ENCODE measurements around the gene TMEM191B.
"Not testable (repeated sequence)": the region's sequence is repeated elsewhere in the genome, so short reads cannot be mapped to it uniquely, and the experiment has no call there.

TMEM191B gene

GRCh38 chr22:18527752-18528596 lies at the start of gene TMEM191B:
Gene TMEM191B (plus strand): TSS chr22:18527802. CDS start chr22:18527981, 179 bp downstream.
- not testable (repeated sequence) for DNase-seq

- DNase-seq = not testable (repeated sequence)
Measured at GRCh38 chr22:18496227-18496626, 31.4 kb upstream of the TMEM191B start.

- not testable (repeated sequence) for DNase-seq
Measured at GRCh38 chr22:18511327-18511726, 16.3 kb upstream of the TMEM191B start.

GRCh38 chr22:18512378-18512777 lies 15.2 kb upstream of the TMEM191B start:
- not testable (repeated sequence) for DNase-seq

GRCh38 chr22:18513454-18513853 lies 14.1 kb upstream of the TMEM191B start:
- not testable (repeated sequence) for DNase-seq

- DNase-seq = not testable (repeated sequence)
Measured at GRCh38 chr22:18518061-18518460, 9.5 kb upstream of the TMEM191B start, which contains the start of gene GGTLC3. Gene GGTLC3 (minus strand): TSS chr22:18518161. CDS start chr22:18517897, 264 bp downstream.

GRCh38 chr22:18522762-18523161 lies 4.8 kb upstream of the TMEM191B start:
- not testable (repeated sequence) for DNase-seq

- DNase-seq = not testable (repeated sequence)
Measured at GRCh38 chr22:18523328-18523727, 4.3 kb upstream of the TMEM191B start.

GRCh38 chr22:18528597-18529415 lies 1.2 kb downstream of the TMEM191B start:
- not testable (repeated sequence) for DNase-seq

- not testable (repeated sequence) for DNase-seq
Measured at GRCh38 chr22:18529416-18530145, 2.0 kb downstream of the TMEM191B start.

GRCh38 chr22:18533633-18534032 lies 6.0 kb downstream of the TMEM191B start:
- not testable (repeated sequence) for DNase-seq

- DNase-seq = not testable (repeated sequence)
Measured at GRCh38 chr22:18534315-18534714, 6.7 kb downstream of the TMEM191B start.

- DNase-seq = not testable (repeated sequence)
Measured at GRCh38 chr22:18539994-18540393, 12.4 kb downstream of the TMEM191B start.

GRCh38 chr22:18543400-18543799 lies 15.8 kb downstream of the TMEM191B start:
- not testable (repeated sequence) for DNase-seq

GRCh38 chr22:18544615-18545014 lies 17.0 kb downstream of the TMEM191B start:
- not testable (repeated sequence) for DNase-seq

- not testable (repeated sequence) for DNase-seq
Measured at GRCh38 chr22:18549458-18550179, 22.0 kb downstream of the TMEM191B start.

GRCh38 chr22:18551046-18551445 lies 23.4 kb downstream of the TMEM191B start:
- not testable (repeated sequence) for DNase-seq

GRCh38 chr22:18552839-18553597 lies 25.4 kb downstream of the TMEM191B start:
- DNase-seq = not testable (repeated sequence)

GRCh38 chr22:18554280-18555256 lies 27.0 kb downstream of the TMEM191B start:
- not testable (repeated sequence) for DNase-seq

GRCh38 chr22:18558516-18558915 lies 30.9 kb downstream of the TMEM191B start:
- not testable (repeated sequence) for DNase-seq

Data from SHP77 treated with DMSO at 0.1 percent for 48 hours (cell line).